NB4 (cell line): Measurements from ENCODE around the gene KCNT2.

Experiments
- MAX ChIP-seq: IDR thresholded peaks from 2 replicates; pipeline ENCODE4 v1.6.1; 2011; ENCODE audit warnings: low read depth, low read length
- POLR2A ChIP-seq: IDR thresholded peaks from 2 replicates; pipeline ENCODE4 v1.6.1; 2011; ENCODE audit warnings: mild to moderate bottlenecking; ENCODE audit not compliant: insufficient read length; ENCODE audit errors: extremely low read depth
- TF ChIP-seq, protein P1 (sequence below): IDR thresholded peaks from one replicate; pipeline ENCODE4 v1.5.1; 2012; ENCODE audit warnings: low read depth, low read length

- TF ChIP-seq, protein P1, sequence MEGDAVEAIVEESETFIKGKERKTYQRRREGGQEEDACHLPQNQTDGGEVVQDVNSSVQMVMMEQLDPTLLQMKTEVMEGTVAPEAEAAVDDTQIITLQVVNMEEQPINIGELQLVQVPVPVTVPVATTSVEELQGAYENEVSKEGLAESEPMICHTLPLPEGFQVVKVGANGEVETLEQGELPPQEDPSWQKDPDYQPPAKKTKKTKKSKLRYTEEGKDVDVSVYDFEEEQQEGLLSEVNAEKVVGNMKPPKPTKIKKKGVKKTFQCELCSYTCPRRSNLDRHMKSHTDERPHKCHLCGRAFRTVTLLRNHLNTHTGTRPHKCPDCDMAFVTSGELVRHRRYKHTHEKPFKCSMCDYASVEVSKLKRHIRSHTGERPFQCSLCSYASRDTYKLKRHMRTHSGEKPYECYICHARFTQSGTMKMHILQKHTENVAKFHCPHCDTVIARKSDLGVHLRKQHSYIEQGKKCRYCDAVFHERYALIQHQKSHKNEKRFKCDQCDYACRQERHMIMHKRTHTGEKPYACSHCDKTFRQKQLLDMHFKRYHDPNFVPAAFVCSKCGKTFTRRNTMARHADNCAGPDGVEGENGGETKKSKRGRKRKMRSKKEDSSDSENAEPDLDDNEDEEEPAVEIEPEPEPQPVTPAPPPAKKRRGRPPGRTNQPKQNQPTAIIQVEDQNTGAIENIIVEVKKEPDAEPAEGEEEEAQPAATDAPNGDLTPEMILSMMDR: no peak
- no peak for TF ChIP-seq MAX
- TF ChIP-seq POLR2A: no peak
These were observed 336.9 kb downstream of the KCNT2 start for GRCh38 chr1:196271212-196271947.
